BE2C (cell line): ENCODE results near the gene HNRNPR. TPM values are rescaled to one million over a fixed set of nuclear protein-coding genes. Genes with fewer than 3 reads are reported as not detected.

Experiments
- DNase-seq: peaks from one replicate; pipeline ENCODE4 v3.0.0-alpha.2; 2020
- H3K27me3 ChIP-seq: fragments of 250-450 bp; sonication (Bioruptor Pico); 2 replicates; pipeline ENCODE4 v1.5.1; 2020; ENCODE audit warnings: mild to moderate bottlenecking
- H3K36me3 ChIP-seq: fragments of 250-450 bp; sonication (Bioruptor Pico); 2 replicates; pipeline ENCODE4 v1.5.1; 2020; ENCODE audit warnings: mild to moderate bottlenecking
- H3K4me1 ChIP-seq: fragments of 250-450 bp; sonication (Bioruptor Pico); 2 replicates; pipeline ENCODE4 v1.5.1; 2020
- H3K4me3 ChIP-seq: 2 replicates; pipeline ENCODE4 v1.5.1; 2011; ENCODE audit warnings: low read depth, low read length
- H3K9me3 ChIP-seq: fragments of 250-450 bp; sonication (Bioruptor Pico); 2 replicates; pipeline ENCODE4 v1.5.1; 2020
- CTCF ChIP-seq: IDR thresholded peaks from 2 replicates; pipeline ENCODE4 v1.5.1; 2012; ENCODE audit warnings: mild to moderate bottlenecking, low read depth, low read length
- polyA plus RNA-seq: library from polyadenylated mRNA; unstranded; fragments of >200 nt; gene quantifications from one replicate; pipeline ENCODE4 v1.2.1, GENCODE V29; 2012; ENCODE audit warnings: low read depth, missing spikeins; ENCODE audit not compliant: insufficient read length, insufficient read depth

HNRNPR gene
- polyA plus RNA-seq = 74.5 TPM

- peaks cover 3% of the 10 kb centered on the region; the same call in 1 of the 2 replicates for H3K36me3 ChIP-seq
- no peak for TF ChIP-seq CTCF
- no peaks in the 10 kb centered on the region for H3K9me3 ChIP-seq
- H3K4me1 ChIP-seq = no peaks in the 10 kb centered on the region
- peak; percentile 98 for DNase-seq
- peak within 1 kb of the TSS; percentile 69 for H3K4me3 ChIP-seq
- H3K27me3 ChIP-seq = no peaks in the 10 kb centered on the region
Measured at GRCh38 chr1:23344111-23344986, at the start of gene HNRNPR. Gene HNRNPR, minus strand, starts transcription at chr1:23344284. Its CDS starts 3,276 bp downstream, at chr1:23341008.

GRCh38 chr1:23393706-23394105, 49.6 kb upstream of the HNRNPR start:
- H3K4me1 ChIP-seq = peaks cover 11% of the 10 kb centered on the region
- DNase-seq = peak; percentile 42
- H3K27me3 ChIP-seq = no peaks in the 10 kb centered on the region
- H3K4me3 ChIP-seq = no peak overlapping the region
- H3K36me3 ChIP-seq = no peaks in the 10 kb centered on the region
- H3K9me3 ChIP-seq = no peaks in the 10 kb centered on the region
- no peak for TF ChIP-seq CTCF

- no peaks in the 10 kb centered on the region for H3K27me3 ChIP-seq
- H3K36me3 ChIP-seq = no peaks in the 10 kb centered on the region
- H3K4me1 ChIP-seq = peaks cover 11% of the 10 kb centered on the region
- no peak for TF ChIP-seq CTCF
- H3K4me3 ChIP-seq = no peak overlapping the region
- DNase-seq = no peak
- no peaks in the 10 kb centered on the region for H3K9me3 ChIP-seq
Measured at GRCh38 chr1:23392125-23392855, 48.2 kb upstream of the HNRNPR start.

GRCh38 chr1:23389837-23390321, 45.8 kb upstream of the HNRNPR start:
- Histone ChIP-seq H3K4me1 (peaks cover 10% of the 10 kb centered on the region), H3K36me3 (no peaks in the 10 kb centered on the region), H3K4me3 (no peak overlapping the region), H3K27me3 (no peaks in the 10 kb centered on the region), H3K9me3 (no peaks in the 10 kb centered on the region)
- no peak for DNase-seq
- TF ChIP-seq CTCF = no peak

DNA sequence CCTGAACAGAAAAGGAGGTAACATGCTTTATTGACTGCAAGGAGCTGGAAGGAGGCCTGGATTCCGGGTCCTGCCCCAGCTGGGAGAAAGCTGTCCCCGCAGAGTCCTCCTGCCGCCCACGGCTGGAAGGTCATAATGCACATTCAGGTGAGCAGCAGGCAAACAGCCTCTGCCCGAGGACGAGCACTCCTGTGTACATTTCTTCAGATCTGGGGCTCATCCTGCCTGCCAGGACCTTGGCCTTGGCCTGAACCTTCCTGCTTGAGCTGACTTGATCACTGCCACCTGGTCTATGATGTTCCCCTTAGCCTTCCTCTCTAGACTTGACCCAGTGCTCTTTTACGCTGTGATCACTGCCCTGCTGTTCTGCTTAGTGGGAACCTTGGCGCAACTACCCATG, 43.4 kb upstream of the HNRNPR start:
- no peak overlapping the region for H3K4me3 ChIP-seq
- no peaks in the 10 kb centered on the region for H3K9me3 ChIP-seq
- no peaks in the 10 kb centered on the region for H3K36me3 ChIP-seq
- no peaks in the 10 kb centered on the region for H3K27me3 ChIP-seq
- no peak for DNase-seq
- no peak for TF ChIP-seq CTCF
- H3K4me1 ChIP-seq = no peaks in the 10 kb centered on the region
